ENCODE measurements around the gene USP21. TPM values are rescaled to one million over a fixed set of nuclear protein-coding genes. Genes with fewer than 3 reads are reported as not detected.

USP21 gene
- total RNA-seq, 1 donor from 2014 or later, result 48.8 TPM

DNA sequence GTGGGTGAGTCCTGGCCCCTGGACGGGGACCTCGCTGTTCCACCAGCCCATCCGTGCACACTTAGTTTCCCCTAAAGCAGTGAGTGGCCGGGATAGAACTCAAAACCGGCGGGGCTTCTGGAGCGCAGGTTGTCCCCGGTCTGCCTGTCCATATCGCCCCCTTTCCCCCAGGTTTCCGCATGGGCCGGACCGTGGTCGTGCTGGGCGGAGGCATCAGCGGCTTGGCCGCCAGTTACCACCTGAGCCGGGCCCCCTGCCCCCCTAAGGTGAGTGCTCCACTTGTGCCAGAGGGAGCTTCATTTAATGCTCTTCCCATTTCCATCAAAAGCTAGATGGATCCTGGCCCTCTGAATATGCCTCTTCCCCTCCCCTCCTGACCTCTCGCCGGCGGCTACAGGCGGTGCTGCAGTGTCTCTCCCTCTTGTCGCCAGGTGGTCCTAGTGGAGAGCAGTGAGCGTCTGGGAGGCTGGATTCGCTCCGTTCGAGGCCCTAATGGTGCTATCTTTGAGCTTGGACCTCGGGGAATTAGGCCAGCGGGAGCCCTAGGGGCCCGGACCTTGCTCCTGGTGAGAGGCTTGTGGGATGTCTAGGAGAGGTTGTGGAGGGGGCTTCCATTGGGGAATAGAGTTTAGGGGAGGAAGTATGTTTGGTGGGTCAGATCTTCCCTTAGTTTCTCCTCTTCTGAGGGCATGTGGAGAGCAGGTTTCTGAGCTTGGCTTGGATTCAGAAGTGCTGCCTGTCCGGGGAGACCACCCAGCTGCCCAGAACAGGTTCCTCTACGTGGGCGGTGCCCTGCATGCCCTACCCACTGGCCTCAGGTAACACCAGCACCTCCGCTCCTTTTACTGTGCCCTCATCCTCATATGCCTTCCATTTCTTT lies 7.6 kb downstream of the USP21 start:
- peaks cover 27% of the 10 kb centered on the region for H3K36me3 Mint-ChIP-seq (ENCODE audit: insufficient read depth)

DNA sequence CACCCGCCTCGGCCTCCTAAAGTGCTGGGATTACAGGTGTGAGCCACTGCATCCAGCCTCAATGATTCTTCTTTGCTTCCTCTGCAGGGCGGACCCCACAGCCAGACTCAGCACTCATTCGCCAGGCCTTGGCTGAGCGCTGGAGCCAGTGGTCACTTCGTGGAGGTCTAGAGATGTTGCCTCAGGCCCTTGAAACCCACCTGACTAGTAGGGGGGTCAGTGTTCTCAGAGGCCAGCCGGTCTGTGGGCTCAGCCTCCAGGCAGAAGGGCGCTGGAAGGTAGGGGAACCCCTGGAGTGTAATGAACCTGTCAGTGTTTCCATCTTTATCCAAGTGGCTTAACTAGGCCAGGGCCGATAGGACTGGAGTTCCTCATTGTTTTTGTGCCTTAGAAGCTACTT lies 9.6 kb downstream of the USP21 start:
- TF ChIP-seq, protein P1, sequence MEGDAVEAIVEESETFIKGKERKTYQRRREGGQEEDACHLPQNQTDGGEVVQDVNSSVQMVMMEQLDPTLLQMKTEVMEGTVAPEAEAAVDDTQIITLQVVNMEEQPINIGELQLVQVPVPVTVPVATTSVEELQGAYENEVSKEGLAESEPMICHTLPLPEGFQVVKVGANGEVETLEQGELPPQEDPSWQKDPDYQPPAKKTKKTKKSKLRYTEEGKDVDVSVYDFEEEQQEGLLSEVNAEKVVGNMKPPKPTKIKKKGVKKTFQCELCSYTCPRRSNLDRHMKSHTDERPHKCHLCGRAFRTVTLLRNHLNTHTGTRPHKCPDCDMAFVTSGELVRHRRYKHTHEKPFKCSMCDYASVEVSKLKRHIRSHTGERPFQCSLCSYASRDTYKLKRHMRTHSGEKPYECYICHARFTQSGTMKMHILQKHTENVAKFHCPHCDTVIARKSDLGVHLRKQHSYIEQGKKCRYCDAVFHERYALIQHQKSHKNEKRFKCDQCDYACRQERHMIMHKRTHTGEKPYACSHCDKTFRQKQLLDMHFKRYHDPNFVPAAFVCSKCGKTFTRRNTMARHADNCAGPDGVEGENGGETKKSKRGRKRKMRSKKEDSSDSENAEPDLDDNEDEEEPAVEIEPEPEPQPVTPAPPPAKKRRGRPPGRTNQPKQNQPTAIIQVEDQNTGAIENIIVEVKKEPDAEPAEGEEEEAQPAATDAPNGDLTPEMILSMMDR (IDR thresholded peaks at IDR 0.05; ENCODE audit: unreplicated experiment), result no peak
- no peak overlapping the region for H3K27ac Mint-ChIP-seq
- H3K4me3 Mint-ChIP-seq (ENCODE audit: low read depth), result no peak overlapping the region
- peaks cover 25% of the 10 kb centered on the region for H3K36me3 Mint-ChIP-seq (ENCODE audit: insufficient read depth)
- no peak for DNase-seq (ENCODE audit: low spot score, unreplicated experiment)
- no peaks in the 10 kb centered on the region for H3K9me3 Mint-ChIP-seq (ENCODE audit: low read depth)
- H3K4me1 Mint-ChIP-seq (ENCODE audit: low read depth), result peaks cover 14% of the 10 kb centered on the region
- H3K27me3 Mint-ChIP-seq, result no peaks in the 10 kb centered on the region

More for the DNA sequence above, 7.6 kb downstream of the USP21 start:
- DNase-seq (ENCODE audit: low spot score, unreplicated experiment), result no peak
- Mint-ChIP-seq H3K27ac (peak overlapping the region; percentile 95), H3K4me3 (ENCODE audit: low read depth) (peak overlapping the region; percentile 87), H3K4me1 (ENCODE audit: low read depth) (peaks cover 14% of the 10 kb centered on the region), H3K27me3 (no peaks in the 10 kb centered on the region), H3K9me3 (ENCODE audit: low read depth) (no peaks in the 10 kb centered on the region)
- TF ChIP-seq, protein P1 (IDR thresholded peaks at IDR 0.05; ENCODE audit: unreplicated experiment), result peak; percentile 4

DNA sequence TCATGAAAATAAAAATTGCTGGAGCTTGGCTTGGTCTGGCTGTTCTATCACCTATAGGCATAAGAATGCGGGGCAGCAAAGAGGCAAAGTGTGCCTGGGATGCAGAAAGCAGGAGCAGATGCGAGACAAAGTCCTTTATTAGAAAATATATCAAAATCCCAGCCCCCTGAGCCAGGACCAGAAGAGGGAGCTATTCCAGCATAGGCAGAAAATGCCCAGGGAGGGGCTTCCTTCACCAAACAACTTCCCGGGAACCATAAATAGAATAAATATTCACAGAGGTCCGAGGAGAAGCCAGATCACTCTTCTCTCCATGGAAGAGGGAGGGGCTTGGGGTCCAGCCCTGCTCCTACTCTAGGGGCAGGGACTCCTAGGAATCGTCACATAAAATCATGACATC lies 11.9 kb downstream of the USP21 start:
- Mint-ChIP-seq H3K9me3 (ENCODE audit: low read depth) (no peaks in the 10 kb centered on the region), H3K4me3 (ENCODE audit: low read depth) (no peak overlapping the region), H3K4me1 (ENCODE audit: low read depth) (peaks cover 10% of the 10 kb centered on the region), H3K27ac (no peak overlapping the region), H3K27me3 (no peaks in the 10 kb centered on the region), H3K36me3 (ENCODE audit: insufficient read depth) (peaks cover 21% of the 10 kb centered on the region)
- TF ChIP-seq, protein P1 (IDR thresholded peaks at IDR 0.05; ENCODE audit: unreplicated experiment), result no peak
- DNase-seq (ENCODE audit: low spot score, unreplicated experiment), result no peak

DNA sequence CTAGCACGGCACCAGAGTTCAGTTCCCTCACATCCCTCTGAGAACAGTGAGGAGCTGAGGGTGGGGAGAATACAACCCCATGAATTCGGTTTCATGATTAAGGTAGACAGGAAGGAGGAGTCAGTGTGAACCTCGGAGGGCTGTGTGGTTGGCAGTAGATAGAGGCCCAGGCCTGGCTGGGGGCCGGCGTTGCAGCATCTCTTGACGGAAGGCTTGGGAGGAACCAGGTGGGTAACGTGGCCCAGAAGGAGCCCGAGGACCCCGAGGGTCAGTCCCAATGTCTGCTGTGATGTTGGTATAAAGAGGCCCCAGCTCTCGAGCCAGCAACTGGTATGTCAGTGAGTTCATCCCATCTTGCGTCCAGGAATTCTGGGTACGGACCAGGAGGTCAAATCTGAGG lies 12.4 kb downstream of the USP21 start:
- H3K4me3 Mint-ChIP-seq (ENCODE audit: low read depth), result no peak overlapping the region
- peaks cover 15% of the 10 kb centered on the region for H3K4me1 Mint-ChIP-seq (ENCODE audit: low read depth)
- H3K27ac Mint-ChIP-seq, result no peak overlapping the region
- H3K36me3 Mint-ChIP-seq (ENCODE audit: insufficient read depth), result peaks cover 21% of the 10 kb centered on the region
- TF ChIP-seq, protein P1 (IDR thresholded peaks at IDR 0.05; ENCODE audit: unreplicated experiment), result no peak
- DNase-seq (ENCODE audit: low spot score, unreplicated experiment), result no peak
- no peaks in the 10 kb centered on the region for H3K27me3 Mint-ChIP-seq
- no peaks in the 10 kb centered on the region for H3K9me3 Mint-ChIP-seq (ENCODE audit: low read depth)

DNA sequence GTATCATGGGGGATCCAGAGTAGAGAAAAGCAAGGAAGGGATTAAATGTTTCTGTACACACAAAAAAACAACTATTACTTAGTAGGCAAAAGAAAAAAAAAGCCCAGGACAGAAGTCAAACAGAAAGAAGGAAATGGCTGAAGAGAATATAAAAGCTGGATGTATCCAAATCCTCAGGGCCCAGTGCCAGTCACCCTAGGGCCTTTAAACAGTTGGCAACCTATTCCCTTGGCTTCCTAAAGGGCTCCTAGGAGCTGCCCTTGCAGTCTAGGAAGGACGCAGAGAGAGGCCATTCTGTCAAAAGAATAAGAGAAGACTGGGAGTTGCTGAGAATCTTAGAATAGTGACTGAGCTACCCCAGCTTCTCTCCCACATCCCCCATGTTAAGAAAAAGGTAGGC lies 13.0 kb downstream of the USP21 start:
- no peaks in the 10 kb centered on the region for H3K9me3 Mint-ChIP-seq (ENCODE audit: low read depth)
- H3K27me3 Mint-ChIP-seq, result no peaks in the 10 kb centered on the region
- H3K27ac Mint-ChIP-seq, result no peak overlapping the region

More for the DNA sequence above, 13.0 kb downstream of the USP21 start:
- H3K4me1 Mint-ChIP-seq (ENCODE audit: low read depth), result peaks cover 10% of the 10 kb centered on the region
- no peak for DNase-seq (ENCODE audit: low spot score, unreplicated experiment)
- H3K4me3 Mint-ChIP-seq (ENCODE audit: low read depth), result no peak overlapping the region
- TF ChIP-seq, protein P1 (IDR thresholded peaks at IDR 0.05; ENCODE audit: unreplicated experiment), result no peak
- peaks cover 21% of the 10 kb centered on the region for H3K36me3 Mint-ChIP-seq (ENCODE audit: insufficient read depth)
